Stimulated activated naive B cell treated with anti-CD40 and anti-IgM and Interleukin-4, amounts not matched to agents 10 μg/mL and 1 μg/mL and 100 μg/mL, for 72 hours (primary cell): ENCODE data around the gene ZNRF3.

ENCODE experiments used
- ATAC-seq, 2 donors: fragments of 150-1000 bp; cut with Tn5 transposase; replicated peaks; 2 replicates each; pipeline ENCODE4 v1.10.0; 2021; ENCODE audit warnings: moderate library complexity in 1 of 2
- DNase-seq: peaks from one replicate; pipeline ENCODE4 v3.0.0; 2021
- H3K27ac Mint-ChIP-seq: one replicate; pipeline ENCODE4 v1.8.0; 2022; ENCODE audit warnings: mild to moderate bottlenecking, mixed read lengths
- H3K27me3 Mint-ChIP-seq, 2 donors: one replicate each; pipeline ENCODE4 v1.8.0; 2022; ENCODE audit warnings: mixed read lengths in 2 of 2
- H3K36me3 Mint-ChIP-seq, 2 donors: one replicate each; pipeline ENCODE4 v1.8.0; 2022; ENCODE audit warnings: mixed read lengths in 2 of 2, mild to moderate bottlenecking in 1 of 2
- H3K4me1 Mint-ChIP-seq, 2 donors: one replicate each; pipeline ENCODE4 v1.8.0; 2022; ENCODE audit warnings: mixed read lengths in 2 of 2, mild to moderate bottlenecking in 1 of 2
- H3K4me3 Mint-ChIP-seq, 2 donors: one replicate each; pipeline ENCODE4 v1.8.0; 2022; ENCODE audit warnings: mild to moderate bottlenecking in 2 of 2, mixed read lengths in 2 of 2, moderate library complexity in 1 of 2
- H3K9me3 Mint-ChIP-seq, 2 donors: one replicate each; pipeline ENCODE4 v1.8.0; 2022; ENCODE audit warnings: mixed read lengths in 2 of 2, mild to moderate bottlenecking in 1 of 2

Gene ZNRF3

DNA sequence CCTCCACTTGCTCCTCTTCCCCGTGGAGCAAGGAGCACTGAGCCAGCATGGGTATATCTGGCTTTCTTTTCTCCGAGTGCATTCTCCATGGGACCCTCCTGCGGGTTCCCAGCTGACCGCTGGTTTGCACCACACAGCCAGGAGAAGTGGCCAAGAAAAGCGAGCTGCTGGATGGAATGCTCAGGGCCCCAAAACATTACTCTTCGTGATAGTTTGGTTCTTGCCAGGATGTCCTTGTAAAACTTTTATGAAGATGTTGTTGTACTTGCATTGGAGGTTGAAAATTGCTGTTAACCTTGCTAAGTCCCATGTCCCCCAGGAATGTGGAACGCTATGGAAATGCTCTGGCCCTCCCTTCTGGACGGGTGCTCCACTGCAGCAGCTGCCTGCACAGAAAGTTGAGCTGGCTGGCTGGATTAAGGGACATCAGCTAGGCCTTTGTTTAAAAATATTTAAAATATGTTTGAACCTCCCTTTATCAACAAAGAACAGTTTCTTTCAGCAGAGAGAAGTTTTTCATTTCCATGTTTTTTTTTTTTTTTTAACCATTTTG is 68.7 kb downstream of the ZNRF3 start:
- H3K36me3 Mint-ChIP-seq: peaks cover 2 to 4% of the 10 kb centered on the region in 2 donors
- no peak overlapping the region for H3K27ac Mint-ChIP-seq
- H3K27me3 Mint-ChIP-seq: peaks cover 13 to 40% of the 10 kb centered on the region in 2 donors
- DNase-seq (no peak), ATAC-seq (no peak)
- peaks cover 6 to 21% of the 10 kb centered on the region in 2 donors for H3K4me1 Mint-ChIP-seq
- H3K4me3 Mint-ChIP-seq: no peak overlapping the region
- peaks cover 0 to 4% of the 10 kb centered on the region in 2 donors for H3K9me3 Mint-ChIP-seq

DNA sequence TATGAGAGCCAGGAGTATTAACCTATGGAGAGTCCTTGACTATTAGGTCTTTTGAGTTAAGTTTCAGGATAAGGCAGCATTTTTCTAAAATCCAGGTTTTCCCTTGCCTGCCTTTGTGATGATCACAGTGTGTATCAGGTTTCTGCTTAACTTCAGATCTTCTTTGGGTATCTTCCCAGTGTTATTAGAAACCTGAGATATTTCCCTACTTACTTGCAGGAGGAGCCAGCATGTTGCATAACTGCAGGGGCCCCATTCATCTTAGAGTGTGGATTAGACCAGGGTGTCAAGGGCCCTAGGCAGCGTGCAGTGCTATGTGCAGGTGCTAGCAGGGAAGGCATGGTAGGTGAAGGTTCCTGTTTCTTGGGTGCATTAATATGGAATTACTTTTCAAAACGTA is 69.5 kb downstream of the ZNRF3 start:
- peaks cover 18 to 40% of the 10 kb centered on the region in 2 donors for H3K27me3 Mint-ChIP-seq
- H3K36me3 Mint-ChIP-seq: peaks cover 2 to 4% of the 10 kb centered on the region in 2 donors
- no peak overlapping the region for H3K27ac Mint-ChIP-seq
- peaks cover 6 to 21% of the 10 kb centered on the region in 2 donors for H3K4me1 Mint-ChIP-seq
- H3K4me3 Mint-ChIP-seq: no peak overlapping the region
- DNase-seq: no peak
- ATAC-seq: no peak
- H3K9me3 Mint-ChIP-seq: no peaks in the 10 kb centered on the region

DNA sequence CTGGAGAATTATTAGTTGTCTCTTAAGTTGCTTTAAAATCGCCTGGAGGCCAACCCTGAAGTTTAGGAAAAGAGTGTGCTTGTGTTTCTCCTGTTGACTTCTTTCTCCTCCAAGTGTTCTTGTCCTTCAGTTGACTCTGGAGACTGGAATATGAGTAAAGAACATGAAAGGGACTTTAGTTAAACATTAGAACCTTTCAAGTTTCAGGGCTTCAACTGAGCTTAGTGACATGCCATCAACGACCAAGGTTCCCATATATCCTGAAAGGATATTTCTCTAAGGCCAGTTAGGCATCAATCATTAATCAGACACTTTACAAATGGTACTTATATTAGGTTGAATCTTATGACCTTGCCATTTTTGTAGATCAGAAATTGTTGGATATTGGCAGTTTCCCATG is 70.0 kb downstream of the ZNRF3 start:
- H3K27me3 Mint-ChIP-seq: peaks cover 18 to 43% of the 10 kb centered on the region in 2 donors
- H3K9me3 Mint-ChIP-seq: no peaks in the 10 kb centered on the region
- H3K36me3 Mint-ChIP-seq: peaks cover 2 to 4% of the 10 kb centered on the region in 2 donors
- H3K4me1 Mint-ChIP-seq: peaks cover 6 to 21% of the 10 kb centered on the region in 2 donors
- no peak overlapping the region for H3K4me3 Mint-ChIP-seq
- H3K27ac Mint-ChIP-seq: no peak overlapping the region
- ATAC-seq (no peak), DNase-seq (no peak)

DNA sequence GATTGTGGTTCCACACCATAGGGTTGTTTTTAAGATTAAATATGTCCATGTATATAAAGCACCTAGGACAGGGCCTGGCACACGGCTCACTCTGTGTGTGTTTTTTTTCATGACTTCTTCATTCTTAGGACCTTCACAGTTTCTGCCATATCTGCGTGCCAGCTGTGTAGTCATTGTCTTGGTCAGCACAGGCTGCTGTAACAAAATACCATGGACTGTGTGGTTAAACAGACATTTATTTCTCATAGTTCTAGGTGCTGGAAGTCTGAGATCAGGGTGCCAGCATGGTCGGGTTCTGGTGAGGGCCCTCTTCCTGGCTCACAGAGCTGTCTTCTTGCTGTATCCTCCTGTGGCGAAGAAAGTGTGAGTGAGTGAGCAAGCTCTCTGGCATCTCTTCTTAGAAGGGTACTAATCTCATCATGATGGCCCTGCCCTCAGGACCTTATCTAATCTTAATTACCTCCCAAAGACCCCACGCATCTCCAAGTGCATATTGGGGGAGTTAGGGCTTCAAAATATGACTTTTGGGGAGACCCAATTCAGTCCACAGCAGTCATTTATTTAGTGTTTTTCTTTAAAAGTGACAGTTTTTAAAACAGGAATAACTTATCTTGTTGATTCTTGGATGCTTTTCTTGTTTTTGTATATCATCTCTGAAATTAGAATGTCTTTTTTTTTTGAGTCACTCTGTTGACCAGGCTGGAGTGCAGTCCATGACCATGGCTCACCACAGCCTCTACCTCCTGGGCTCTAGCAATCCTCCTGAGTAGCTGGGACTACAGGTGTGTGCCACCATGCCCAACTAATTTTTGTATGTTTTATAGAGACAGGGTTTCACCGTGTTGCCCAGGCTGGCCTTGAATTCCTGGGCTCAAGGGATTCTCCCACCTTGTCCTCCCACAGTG is 70.9 kb downstream of the ZNRF3 start:
- Mint-ChIP-seq H3K27ac (no peak overlapping the region), H3K36me3 (peaks cover 2 to 4% of the 10 kb centered on the region in 2 donors), H3K9me3 (no peaks in the 10 kb centered on the region), H3K27me3 (peaks cover 18 to 47% of the 10 kb centered on the region in 2 donors), H3K4me1 (peaks cover 6 to 21% of the 10 kb centered on the region in 2 donors), H3K4me3 (no peak overlapping the region)
- DNase-seq (no peak), ATAC-seq (no peak)

DNA sequence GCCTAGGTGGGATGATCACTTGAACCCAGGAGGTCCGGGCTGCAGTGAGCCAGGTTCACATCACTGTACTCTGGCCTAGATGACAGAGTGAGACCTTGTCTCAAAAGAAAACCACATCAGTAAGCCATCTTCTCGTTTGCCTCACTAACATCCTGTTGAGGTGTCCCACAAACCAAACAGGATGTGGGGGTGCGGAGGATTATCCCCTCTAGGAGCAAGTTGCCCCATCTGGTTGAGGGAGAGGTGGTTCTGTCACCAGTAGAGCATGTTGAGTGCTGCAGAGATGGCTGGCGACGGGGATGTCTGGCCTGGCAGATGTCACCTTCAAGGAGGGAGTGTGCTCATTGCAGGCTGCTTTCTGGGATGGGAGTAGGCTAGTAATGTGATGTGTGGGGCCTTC is 72.4 kb downstream of the ZNRF3 start:
- Mint-ChIP-seq H3K4me1 (peaks cover 4 to 15% of the 10 kb centered on the region in 2 donors), H3K27ac (peak overlapping the region; percentile 90), H3K36me3 (peaks cover 2 to 4% of the 10 kb centered on the region in 2 donors), H3K27me3 (peaks cover 21 to 53% of the 10 kb centered on the region in 2 donors), H3K9me3 (no peaks in the 10 kb centered on the region), H3K4me3 (peak overlapping the region in 1 of 2 donors; percentile 53)
- DNase-seq: peak; percentile 57
- peak; percentile 90 to 94 for ATAC-seq

DNA sequence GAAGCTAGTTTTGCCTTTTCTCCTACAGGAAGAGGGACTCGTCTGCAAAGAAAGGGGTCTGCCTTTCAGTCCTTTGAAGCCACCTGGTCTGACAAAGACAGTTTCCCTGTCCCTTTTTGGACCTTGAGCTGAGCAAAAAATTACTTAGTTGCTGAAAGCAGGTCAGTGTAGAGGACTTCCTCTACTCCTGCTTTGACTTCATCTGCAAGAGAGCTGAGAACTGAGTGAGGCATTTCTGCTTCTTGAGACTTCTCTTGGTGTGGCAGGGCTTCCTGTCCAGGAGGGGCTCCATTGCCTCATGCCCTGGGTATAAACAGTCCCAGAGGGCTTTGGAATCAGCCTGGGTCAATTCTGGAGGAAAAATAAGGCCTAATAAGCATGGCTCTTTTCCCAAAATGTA is 73.1 kb downstream of the ZNRF3 start:
- Mint-ChIP-seq H3K4me3 (no peak overlapping the region), H3K9me3 (no peaks in the 10 kb centered on the region), H3K27me3 (peaks cover 22 to 55% of the 10 kb centered on the region in 2 donors), H3K27ac (no peak overlapping the region), H3K36me3 (peaks cover 2 to 4% of the 10 kb centered on the region in 2 donors), H3K4me1 (peaks cover 4 to 15% of the 10 kb centered on the region in 2 donors)
- ATAC-seq: no peak
- no peak for DNase-seq

DNA sequence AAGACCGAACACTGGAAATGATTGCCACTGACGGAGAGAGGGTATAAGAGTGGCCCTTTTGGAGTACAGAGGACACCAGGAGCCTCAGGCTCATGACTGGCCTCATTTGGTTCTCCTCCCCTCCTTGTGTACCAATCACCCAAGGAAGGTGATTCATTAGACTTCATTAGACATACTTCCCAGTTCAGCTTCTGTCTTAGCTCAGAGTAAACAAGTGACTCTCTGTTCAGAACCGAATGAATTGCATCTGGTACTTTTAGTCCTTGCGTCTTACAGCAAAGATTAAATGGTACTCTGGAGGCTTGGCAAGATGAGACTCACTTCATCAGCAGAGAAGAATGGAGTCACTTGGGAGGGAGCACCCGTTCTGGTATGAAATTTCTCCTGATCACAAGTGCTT is 75.2 kb downstream of the ZNRF3 start:
- H3K27ac Mint-ChIP-seq: no peak overlapping the region
- H3K36me3 Mint-ChIP-seq: peaks cover 2 to 4% of the 10 kb centered on the region in 2 donors

DNA sequence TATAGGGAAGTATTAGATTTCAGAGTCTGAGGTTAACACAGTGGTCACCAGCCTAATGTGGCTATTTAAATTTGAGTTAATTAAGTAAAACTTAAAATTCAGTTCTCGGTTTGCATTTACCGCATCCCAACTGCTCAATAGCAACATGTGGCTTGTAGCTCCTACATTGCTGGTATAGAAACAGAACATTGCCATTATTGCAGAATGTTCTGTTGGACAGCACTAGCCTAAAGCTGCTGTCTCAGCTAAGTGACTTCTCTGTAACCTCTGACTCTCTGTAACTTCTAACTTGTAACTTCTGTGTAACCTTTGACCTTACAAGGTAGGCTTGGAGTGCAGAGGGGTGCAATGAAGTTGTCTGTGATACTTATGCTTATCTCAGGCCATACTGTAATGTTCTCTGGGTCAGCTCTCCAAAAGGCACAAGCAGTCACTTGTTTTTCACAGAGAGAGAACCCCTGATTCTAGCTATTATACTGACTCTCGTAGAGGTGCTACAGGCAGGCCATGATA is 78.7 kb downstream of the ZNRF3 start:
- H3K9me3 Mint-ChIP-seq: no peaks in the 10 kb centered on the region

More for the DNA sequence above, 75.2 kb downstream of the ZNRF3 start:
- ATAC-seq (no peak), DNase-seq (no peak)
- Mint-ChIP-seq H3K27me3 (peaks cover 31 to 55% of the 10 kb centered on the region in 2 donors), H3K9me3 (no peaks in the 10 kb centered on the region), H3K4me3 (no peak overlapping the region), H3K4me1 (peaks cover 4 to 15% of the 10 kb centered on the region in 2 donors)

DNA sequence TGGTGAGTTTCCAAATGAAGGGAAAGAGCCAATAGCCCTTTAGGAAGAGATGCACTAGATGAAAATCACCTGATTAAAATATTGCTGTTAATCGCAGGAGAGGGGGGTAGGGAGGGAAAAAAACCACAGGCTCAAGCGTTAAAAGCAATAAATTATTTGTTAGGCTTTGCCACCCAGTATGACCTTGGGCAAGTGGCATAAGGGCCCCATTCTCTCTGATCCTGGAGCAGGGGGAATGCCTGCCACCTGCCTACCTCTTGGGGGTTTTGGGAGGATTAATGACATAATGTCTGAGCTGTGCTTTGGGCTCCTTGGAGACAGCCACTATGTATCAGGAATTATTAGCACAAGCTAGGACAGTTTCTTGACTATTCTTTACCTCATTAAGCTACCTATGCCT is 80.0 kb downstream of the ZNRF3 start:
- ATAC-seq (no peak), DNase-seq (no peak)
- H3K4me3 Mint-ChIP-seq: no peak overlapping the region
- no peak overlapping the region for H3K27ac Mint-ChIP-seq
- H3K4me1 Mint-ChIP-seq: no peaks in the 10 kb centered on the region
- no peaks in the 10 kb centered on the region for H3K9me3 Mint-ChIP-seq
- peaks cover 23 to 50% of the 10 kb centered on the region in 2 donors for H3K27me3 Mint-ChIP-seq
- H3K36me3 Mint-ChIP-seq: no peaks in the 10 kb centered on the region

More for the DNA sequence above, 78.7 kb downstream of the ZNRF3 start:
- H3K36me3 Mint-ChIP-seq: no peaks in the 10 kb centered on the region
- no peak overlapping the region for H3K27ac Mint-ChIP-seq
- no peak for DNase-seq
- H3K4me1 Mint-ChIP-seq: no peaks in the 10 kb centered on the region
- H3K4me3 Mint-ChIP-seq: no peak overlapping the region
- peaks cover 28 to 53% of the 10 kb centered on the region in 2 donors for H3K27me3 Mint-ChIP-seq
- no peak for ATAC-seq

DNA sequence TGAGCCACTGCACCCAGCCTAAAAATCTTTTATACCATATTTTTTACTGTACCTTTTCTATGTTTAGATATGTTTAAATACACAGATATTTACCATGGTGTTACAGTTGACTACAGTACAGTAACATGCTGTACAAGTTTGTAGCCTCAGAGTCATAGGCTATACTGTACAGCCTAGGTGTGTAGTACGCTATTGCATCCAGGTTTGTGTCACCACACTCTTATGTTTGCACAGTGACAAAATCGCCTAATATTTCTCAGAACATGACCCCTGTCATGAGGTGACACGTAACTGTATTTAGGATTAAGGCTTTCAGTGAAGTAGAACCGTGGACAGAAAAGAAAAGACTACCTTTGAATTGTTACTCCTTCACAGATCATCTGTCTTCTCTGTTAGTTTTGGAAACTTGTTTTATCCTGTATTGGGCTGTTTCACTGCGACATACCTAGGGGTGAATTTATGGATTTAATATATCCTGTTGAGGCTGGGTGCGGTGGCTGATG is 83.8 kb downstream of the ZNRF3 start:
- no peak for DNase-seq
- Mint-ChIP-seq H3K36me3 (no peaks in the 10 kb centered on the region), H3K27ac (no peak overlapping the region), H3K4me3 (no peak overlapping the region), H3K4me1 (no peaks in the 10 kb centered on the region), H3K9me3 (no peaks in the 10 kb centered on the region), H3K27me3 (peaks cover 18 to 43% of the 10 kb centered on the region in 2 donors)
- ATAC-seq: no peak

DNA sequence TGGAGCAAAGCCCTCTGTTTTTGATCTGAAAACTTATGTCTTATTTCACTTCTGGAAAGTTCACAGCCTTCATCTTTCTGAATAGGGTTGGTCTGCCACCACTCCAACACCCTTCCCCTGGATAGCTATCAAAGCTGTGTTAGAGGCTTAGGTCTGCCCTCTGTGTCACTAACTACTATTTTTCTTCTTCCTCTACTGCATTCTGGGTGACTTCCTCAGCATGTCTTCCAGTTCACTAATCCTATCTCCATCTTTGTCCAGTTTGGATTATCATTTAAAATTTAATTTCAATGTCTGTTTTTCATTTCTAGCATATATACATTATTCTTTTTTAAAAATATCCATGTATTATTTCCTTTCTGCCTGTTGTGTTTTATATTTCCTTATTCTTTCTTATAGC is 84.6 kb downstream of the ZNRF3 start:
- no peaks in the 10 kb centered on the region for H3K9me3 Mint-ChIP-seq
- no peak overlapping the region for H3K4me3 Mint-ChIP-seq
- H3K27me3 Mint-ChIP-seq: peaks cover 11 to 36% of the 10 kb centered on the region in 2 donors
- no peaks in the 10 kb centered on the region for H3K4me1 Mint-ChIP-seq
- ATAC-seq (no peak), DNase-seq (no peak)
- no peaks in the 10 kb centered on the region for H3K36me3 Mint-ChIP-seq
- H3K27ac Mint-ChIP-seq: no peak overlapping the region

DNA sequence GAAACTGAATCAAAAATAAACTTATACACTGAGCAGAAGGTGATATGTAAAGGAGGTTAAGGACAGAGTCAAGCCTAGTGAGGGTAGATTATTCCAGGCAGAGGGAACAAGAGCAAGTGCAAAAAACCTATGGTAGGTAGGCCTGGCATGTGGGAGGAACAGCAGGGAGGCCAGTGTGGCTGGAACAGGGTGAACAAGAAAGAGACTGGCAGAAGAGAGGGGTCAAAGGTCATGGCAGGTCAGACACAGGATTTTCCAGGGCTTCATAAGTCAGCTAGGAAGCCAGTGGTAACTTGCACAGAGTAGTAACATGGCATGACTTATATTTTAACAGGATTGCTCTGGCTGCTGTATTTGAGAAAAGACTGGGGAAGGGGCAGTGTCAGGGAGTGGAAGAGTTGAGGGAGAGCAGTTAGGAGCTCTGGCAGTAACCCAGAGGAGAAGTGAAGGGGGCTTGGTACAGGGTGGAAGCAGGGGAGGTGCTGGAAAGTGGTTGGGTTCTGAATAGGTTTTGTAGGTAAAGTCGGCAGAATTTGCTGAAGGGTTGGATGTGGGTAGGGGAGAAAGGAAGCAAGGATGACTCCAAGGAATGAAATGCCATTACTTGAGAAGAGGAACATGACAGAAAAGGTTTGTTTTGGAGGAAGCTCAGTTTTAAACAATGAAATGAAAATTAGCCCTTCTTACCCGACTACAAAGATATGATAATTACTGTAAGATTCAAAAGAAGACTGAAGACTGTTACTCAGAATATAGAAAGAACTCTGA is 86.2 kb downstream of the ZNRF3 start:
- Mint-ChIP-seq H3K27ac (no peak overlapping the region), H3K4me3 (no peak overlapping the region), H3K4me1 (no peaks in the 10 kb centered on the region), H3K9me3 (no peaks in the 10 kb centered on the region), H3K36me3 (no peaks in the 10 kb centered on the region), H3K27me3 (peaks cover 7 to 24% of the 10 kb centered on the region in 2 donors)
- ATAC-seq (no peak), DNase-seq (no peak)

DNA sequence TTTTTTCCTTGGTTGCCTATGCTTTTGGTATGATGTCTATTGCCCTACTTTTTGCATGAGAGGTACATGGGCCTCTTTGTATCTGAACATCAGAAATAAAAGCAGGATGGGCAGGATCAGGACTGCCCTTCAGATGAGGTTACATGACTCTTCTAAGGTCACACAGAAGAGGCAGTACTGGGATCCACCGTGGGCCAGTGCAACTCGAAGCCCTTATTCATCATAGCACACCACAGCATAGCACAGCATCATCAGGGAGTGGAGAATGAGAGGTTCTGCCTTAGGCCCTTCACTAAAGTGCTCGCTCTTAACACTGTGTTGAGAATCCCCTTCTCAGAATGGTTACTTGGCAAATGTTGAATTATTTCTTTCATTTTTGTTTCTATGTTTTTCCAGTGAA is 90.0 kb downstream of the ZNRF3 start:
- no peak for DNase-seq
- Mint-ChIP-seq H3K27me3 (peaks cover 0 to 17% of the 10 kb centered on the region in 2 donors), H3K36me3 (no peaks in the 10 kb centered on the region), H3K4me1 (peaks cover 0 to 4% of the 10 kb centered on the region in 2 donors), H3K4me3 (no peak overlapping the region), H3K27ac (no peak overlapping the region), H3K9me3 (no peaks in the 10 kb centered on the region)
- no peak for ATAC-seq

DNA sequence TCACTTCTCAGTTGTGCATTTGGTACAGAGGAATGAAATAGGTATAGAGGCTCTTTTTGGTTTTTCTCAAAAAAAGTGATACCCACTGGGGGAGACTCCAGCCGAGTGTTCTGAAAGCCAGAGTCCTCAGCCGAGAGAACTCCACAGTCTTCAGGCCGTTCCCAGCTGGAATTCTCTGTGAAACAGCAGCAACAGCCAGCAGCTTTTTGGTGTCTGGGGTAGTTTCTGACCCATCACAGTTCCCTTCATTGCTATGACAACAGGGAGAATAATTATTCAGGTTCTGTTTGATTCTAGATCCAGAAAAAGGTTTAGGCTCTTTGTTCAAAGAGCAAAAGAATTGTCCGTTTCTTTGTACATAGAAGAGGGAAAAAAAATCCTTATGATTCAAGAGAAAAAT is 93.7 kb downstream of the ZNRF3 start:
- Mint-ChIP-seq H3K27ac (no peak overlapping the region), H3K27me3 (peaks cover 8 to 21% of the 10 kb centered on the region in 2 donors), H3K9me3 (no peaks in the 10 kb centered on the region), H3K4me3 (no peak overlapping the region), H3K4me1 (peaks cover 0 to 4% of the 10 kb centered on the region in 2 donors), H3K36me3 (no peaks in the 10 kb centered on the region)
- ATAC-seq (no peak), DNase-seq (no peak)
